ENCODE results near the gene PLEKHG7.

GRCh38 chr12:92703786-92704185 is 997 bp downstream of the PLEKHG7 start:
- TF ChIP-seq POLR2AphosphoS5 (IDR thresholded peaks at IDR 0.05; ENCODE audit: low read depth, low read length) (no peak), TAF1 (IDR thresholded peaks at IDR 0.05; ENCODE audit: borderline replicate concordance, insufficient read depth, low read length) (no peak), REST (IDR thresholded peaks at IDR 0.05; ENCODE audit: insufficient read depth in 1 of 2, low read depth in 2 of 2, low read length in 2 of 2) (no peak)
